Upper lobe of right lung (tissue), 1 donor: Measurements from ENCODE around the gene R3HDM2. TPM values are rescaled to one million over a fixed set of nuclear protein-coding genes. Genes with fewer than 3 reads are reported as not detected.
A peak's percentile ranks its signal among the peaks of the same experiment; 100 is the strongest.

Experiments used
- ATAC-seq: fragments of 200-7000 bp; cut with Tn5 transposase; one replicate; pipeline ENCODE4 v1.9.1; 2020; ENCODE audit warnings: mild to moderate bottlenecking, moderate library complexity
- DNase-seq: peaks from one replicate; pipeline ENCODE4 v3.0.0-alpha.2; 2020
- H3K27ac ChIP-seq: fragments of 200-600 bp; one replicate; pipeline ENCODE4 v1.8.0; 2022
- H3K27me3 ChIP-seq: fragments of 200-600 bp; one replicate; pipeline ENCODE4 v1.8.0; 2022; ENCODE audit warnings: mild to moderate bottlenecking
- H3K36me3 ChIP-seq: fragments of 200-600 bp; one replicate; pipeline ENCODE4 v1.8.0; 2022
- H3K4me1 ChIP-seq: fragments of 200-600 bp; one replicate; pipeline ENCODE4 v1.8.0; 2022
- H3K4me3 ChIP-seq: fragments of 200-600 bp; one replicate; pipeline ENCODE4 v1.8.0; 2022; ENCODE audit warnings: mild to moderate bottlenecking
- H3K9me3 ChIP-seq: fragments of 200-600 bp; one replicate; pipeline ENCODE4 v1.8.0; 2022
- CTCF ChIP-seq: fragments of 200-600 bp; IDR thresholded peaks from one replicate; pipeline ENCODE4 v1.8.0; 2022; ENCODE audit warnings: antibody characterized with exemption
- intact Hi-C: fragments of 100-400 bp; cut with DNase I; formaldehyde crosslinking; loops from one replicate; pipeline ENCODE4 v1.11.0; 2022
- total RNA-seq: library from RNA; stranded (reverse); fragmentation: NEBNext Ultra II Directional; extraction: Animal tissue kit (Norgen Biotek cat#: 25700); gene quantifications from one replicate; pipeline ENCODE4 v1.2.1, GENCODE V29; 2021
- donor health status: DM: no; HTN: yes; CAD: no; lungs with severe emphysema.

R3HDM2 gene
- total RNA-seq, 1 donor from 2014 or later, result 81.0 TPM

DNA sequence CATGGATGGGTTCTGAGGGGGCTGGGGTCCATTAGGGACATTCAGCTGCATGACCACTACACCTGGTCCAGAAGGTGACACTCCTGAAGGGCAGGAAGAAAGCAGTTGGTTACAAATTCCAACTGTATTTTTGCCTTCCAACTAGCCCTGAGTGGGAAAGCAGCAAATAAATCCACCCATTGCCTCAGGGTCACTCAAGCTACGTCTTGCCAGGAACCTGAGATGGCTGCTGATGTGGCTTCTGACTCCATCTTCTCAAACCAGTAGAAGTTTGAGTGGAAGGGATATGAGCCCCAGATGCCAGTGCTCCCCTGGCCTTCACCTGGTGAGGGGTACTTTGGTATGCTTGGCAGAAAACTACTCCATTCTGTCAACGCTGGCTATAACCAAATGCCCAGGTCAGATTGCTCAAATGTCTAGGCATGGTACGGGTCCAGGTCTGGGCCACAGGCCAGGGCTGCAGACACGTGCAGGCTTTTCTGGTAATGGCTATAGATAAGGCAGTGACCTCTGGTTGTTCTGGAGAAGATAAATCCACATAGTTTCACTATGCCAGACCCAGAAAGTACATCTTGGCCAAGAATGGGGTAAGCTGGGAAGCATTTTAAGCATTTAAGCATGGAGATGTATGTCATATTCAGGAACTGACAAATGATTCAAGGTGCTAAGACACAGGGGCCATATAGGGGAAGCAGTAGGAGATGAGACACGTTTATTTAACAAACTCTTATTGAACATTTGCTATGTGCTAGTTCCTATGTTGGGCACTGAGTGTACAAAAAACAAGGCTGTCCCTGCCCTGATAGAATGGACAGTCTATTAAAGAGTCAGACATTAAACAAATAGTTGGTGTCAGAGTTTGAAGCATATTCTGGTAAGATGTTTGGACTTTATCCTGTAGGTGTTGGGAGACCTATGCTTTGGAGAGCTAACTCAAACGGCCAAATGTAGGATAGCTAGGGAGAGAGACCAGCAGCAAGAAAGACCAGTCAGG lies 171.6 kb downstream of the R3HDM2 start:
- Histone ChIP-seq H3K4me1 (no peaks in the 10 kb centered on the region), H3K27me3 (no peaks in the 10 kb centered on the region), H3K36me3 (peaks cover 66% of the 10 kb centered on the region), H3K4me3 (no peak overlapping the region), H3K9me3 (no peaks in the 10 kb centered on the region), H3K27ac (no peak overlapping the region)
- TF ChIP-seq CTCF, result no peak
- DNase-seq (no peak), ATAC-seq (no peak)
- intact Hi-C loops, result no loop called here

- intact Hi-C loops, result no loop called here
- no peak for ATAC-seq
- TF ChIP-seq CTCF, result no peak
- no peak for DNase-seq
- Histone ChIP-seq H3K9me3 (no peaks in the 10 kb centered on the region), H3K36me3 (peaks cover 55% of the 10 kb centered on the region), H3K4me3 (no peak overlapping the region), H3K4me1 (no peaks in the 10 kb centered on the region), H3K27ac (no peak overlapping the region), H3K27me3 (no peaks in the 10 kb centered on the region)
These were observed 174.9 kb downstream of the R3HDM2 start for GRCh38 chr12:57255916-57256315.

- ATAC-seq, result peak; percentile 15
- Histone ChIP-seq H3K4me1 (no peaks in the 10 kb centered on the region), H3K9me3 (no peaks in the 10 kb centered on the region), H3K4me3 (no peak overlapping the region), H3K36me3 (peaks cover 43% of the 10 kb centered on the region), H3K27ac (no peak overlapping the region), H3K27me3 (no peaks in the 10 kb centered on the region)
- intact Hi-C loops, result no loop called here
- TF ChIP-seq CTCF, result no peak
- DNase-seq, result no peak
These were observed 176.2 kb downstream of the R3HDM2 start for GRCh38 chr12:57254506-57255280.

GRCh38 chr12:57250956-57251355 lies 179.9 kb downstream of the R3HDM2 start, which contains the start of gene STAC3:
STAC3 (minus strand) TSS chr12:57251187; CDS start chr12:57249636, 1,551 bp downstream.
- no peak within 1 kb of the TSS for H3K27ac ChIP-seq
- H3K36me3 ChIP-seq, result peaks cover 6% of the 10 kb centered on the region
- no peak for DNase-seq
- no peaks in the 10 kb centered on the region for H3K4me1 ChIP-seq
- intact Hi-C loops, result no loop called here
- no peaks in the 10 kb centered on the region for H3K27me3 ChIP-seq
- no peak for TF ChIP-seq CTCF
- no peak for ATAC-seq
- no peak within 1 kb of the TSS for H3K4me3 ChIP-seq
- H3K9me3 ChIP-seq, result no peaks in the 10 kb centered on the region

GRCh38 chr12:57250541-57250940 lies 180.3 kb downstream of the R3HDM2 start:
- Histone ChIP-seq H3K36me3 (peaks cover 1% of the 10 kb centered on the region), H3K27me3 (no peaks in the 10 kb centered on the region), H3K4me3 (no peak overlapping the region), H3K27ac (no peak overlapping the region), H3K4me1 (no peaks in the 10 kb centered on the region), H3K9me3 (no peaks in the 10 kb centered on the region)
- TF ChIP-seq CTCF, result no peak
- intact Hi-C loops, result no loop called here
- ATAC-seq, result no peak
- DNase-seq, result no peak
